Kidney (tissue), 14 donors: Measurements from ENCODE around the gene PODNL1. TPM values are rescaled to one million over a fixed set of nuclear protein-coding genes. Genes with fewer than 3 reads are reported as not detected.

ENCODE experiments used
- DNase-seq, 5 donors: peaks; one replicate each; pipeline ENCODE4 v3.0.0-alpha.2; 2013 to 2020
- FAIRE-seq: peaks from 2 replicates; lab custom pipeline; 2012; peaks lifted over from hg19 to GRCh38; lab: Jason Lieb, UNC
- H3K27ac ChIP-seq, 2 donors: one replicate each; pipeline ENCODE4 v1.7.0; 2013; ENCODE audit warnings: low read depth in 2 of 2, low read length in 2 of 2, inconsistent platforms in 1 of 2
- H3K27me3 ChIP-seq: one replicate; pipeline ENCODE4 v1.7.1; 2013; ENCODE audit warnings: low read length, inconsistent platforms; ENCODE audit not compliant: control insufficient read depth, insufficient read depth
- H3K36me3 ChIP-seq, 3 donors: one replicate each; pipeline versions ENCODE4 v1.7.0 to v1.7.1; 2013; ENCODE audit warnings: low read length in 3 of 3, control low read depth in 1 of 3, inconsistent platforms in 1 of 3; ENCODE audit not compliant: insufficient read depth in 3 of 3, control insufficient read depth in 2 of 3
- H3K4me1 ChIP-seq, 3 donors: one replicate each; pipeline versions ENCODE4 v1.7.0 to v1.7.1; 2013; ENCODE audit warnings: low read length in 3 of 3, inconsistent platforms in 1 of 3, low read depth in 1 of 3; ENCODE audit not compliant: control insufficient read depth in 2 of 3, insufficient read depth in 2 of 3
- H3K4me3 ChIP-seq, 3 donors: one replicate each; pipeline versions ENCODE4 v1.7.0 to v1.8.1; 2013; ENCODE audit warnings: low read length in 3 of 3, control low read depth in 1 of 3, inconsistent platforms in 1 of 3
- H3K9ac ChIP-seq, 3 donors: one replicate each; pipeline versions ENCODE4 v1.7.0 to v1.7.1; 2013; ENCODE audit warnings: low read length in 3 of 3, control low read depth in 1 of 3, inconsistent platforms in 1 of 3
- H3K9me3 ChIP-seq, 3 donors: one replicate each; pipeline versions ENCODE4 v1.7.0 to v1.7.1; 2013; ENCODE audit warnings: low read length in 3 of 3, control low read depth in 1 of 3, inconsistent platforms in 1 of 3; ENCODE audit not compliant: control insufficient read depth in 2 of 3, insufficient read depth in 1 of 3
- intact Hi-C: fragments of 100-400 bp; cut with DNase I; formaldehyde crosslinking; loops from one replicate; pipeline ENCODE4 v1.11.1; 2022
- polyA plus RNA-seq: library from polyadenylated mRNA; stranded (reverse); fragments of 350-450 nt; fragmentation: Illumina TruSeq; extraction: RNeasy Lipid Tissue Mini Kit (QIAGEN cat#74804); gene quantifications from one replicate; pipeline ENCODE4 v1.2.3, GENCODE V29; 2014; ENCODE audit warnings: low read depth, low replicate concordance; ENCODE audit not compliant: insufficient read depth
- total RNA-seq: library from RNA; stranded (reverse); fragmentation: NEBNext Ultra II Directional; extraction: Animal tissue kit (Norgen Biotek cat#: 25700); gene quantifications from one replicate; pipeline ENCODE4 v1.2.1, GENCODE V29; 2021
- TF ChIP-seq, protein P1 (sequence below): IDR thresholded peaks from 3 replicates; pipeline ENCODE4 v1.5.1; 2012; ENCODE audit warnings: mild to moderate bottlenecking, moderate library complexity, borderline replicate concordance; ENCODE audit not compliant: insufficient read depth; ENCODE audit errors: extremely low read depth
- donor health status: control.
- donor health status: control.
- donor health status: control.
- donor health status: control.
- donor health status: control.
- donor health status: DM: yes; HTN: yes; CAD: no.
- donor health status: Normal renal cell carcinoma (clear cell type).

PODNL1 gene
- total and polyA plus RNA-seq, 2 donors from 2014 or later = 3.0 TPM; not detected in 1

- Histone ChIP-seq H3K4me3 (peak within 1 kb of the TSS; percentile 60 to 78 (median 61)), H3K27ac (peak within 1 kb of the TSS in 1 of 2 donors; percentile 44), H3K9ac (peak within 1 kb of the TSS; percentile 15 to 80 (median 45)), H3K4me1 (peaks cover 0 to 10% (median 4%) of the 10 kb centered on the region in 3 donors), H3K36me3 (peaks cover 0 to 3% (median 0%) of the 10 kb centered on the region in 3 donors), H3K27me3 (no peaks in the 10 kb centered on the region), H3K9me3 (no peaks in the 10 kb centered on the region)
- FAIRE-seq (no peak), DNase-seq (peak; percentile 94 to 98 (median 94))
- intact Hi-C loops = no loop called here
- TF ChIP-seq, protein P1, sequence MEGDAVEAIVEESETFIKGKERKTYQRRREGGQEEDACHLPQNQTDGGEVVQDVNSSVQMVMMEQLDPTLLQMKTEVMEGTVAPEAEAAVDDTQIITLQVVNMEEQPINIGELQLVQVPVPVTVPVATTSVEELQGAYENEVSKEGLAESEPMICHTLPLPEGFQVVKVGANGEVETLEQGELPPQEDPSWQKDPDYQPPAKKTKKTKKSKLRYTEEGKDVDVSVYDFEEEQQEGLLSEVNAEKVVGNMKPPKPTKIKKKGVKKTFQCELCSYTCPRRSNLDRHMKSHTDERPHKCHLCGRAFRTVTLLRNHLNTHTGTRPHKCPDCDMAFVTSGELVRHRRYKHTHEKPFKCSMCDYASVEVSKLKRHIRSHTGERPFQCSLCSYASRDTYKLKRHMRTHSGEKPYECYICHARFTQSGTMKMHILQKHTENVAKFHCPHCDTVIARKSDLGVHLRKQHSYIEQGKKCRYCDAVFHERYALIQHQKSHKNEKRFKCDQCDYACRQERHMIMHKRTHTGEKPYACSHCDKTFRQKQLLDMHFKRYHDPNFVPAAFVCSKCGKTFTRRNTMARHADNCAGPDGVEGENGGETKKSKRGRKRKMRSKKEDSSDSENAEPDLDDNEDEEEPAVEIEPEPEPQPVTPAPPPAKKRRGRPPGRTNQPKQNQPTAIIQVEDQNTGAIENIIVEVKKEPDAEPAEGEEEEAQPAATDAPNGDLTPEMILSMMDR = peak; percentile 0
Measured at GRCh38 chr19:13905634-13906520, 32.3 kb downstream of the PODNL1 start, which contains the start of the genes BRME1 and CC2D1A. Gene BRME1 (minus strand): TSS chr19:13906117. CDS start chr19:13904892, 1,225 bp downstream. Gene CC2D1A (plus strand): TSS chr19:13906201. CDS start chr19:13906442, 241 bp downstream.

- Histone ChIP-seq H3K4me3 (no peak overlapping the region), H3K27me3 (no peaks in the 10 kb centered on the region), H3K9me3 (no peaks in the 10 kb centered on the region), H3K27ac (no peak overlapping the region), H3K9ac (no peak overlapping the region), H3K4me1 (peaks cover 0 to 10% (median 4%) of the 10 kb centered on the region in 3 donors), H3K36me3 (no peaks in the 10 kb centered on the region)
- no peak for DNase-seq
- no peak for FAIRE-seq
- intact Hi-C loops = no loop called here
- TF ChIP-seq, protein P1 = peak; percentile 11
Measured at GRCh38 chr19:13902993-13903555, 35.1 kb downstream of the PODNL1 start.

DNA sequence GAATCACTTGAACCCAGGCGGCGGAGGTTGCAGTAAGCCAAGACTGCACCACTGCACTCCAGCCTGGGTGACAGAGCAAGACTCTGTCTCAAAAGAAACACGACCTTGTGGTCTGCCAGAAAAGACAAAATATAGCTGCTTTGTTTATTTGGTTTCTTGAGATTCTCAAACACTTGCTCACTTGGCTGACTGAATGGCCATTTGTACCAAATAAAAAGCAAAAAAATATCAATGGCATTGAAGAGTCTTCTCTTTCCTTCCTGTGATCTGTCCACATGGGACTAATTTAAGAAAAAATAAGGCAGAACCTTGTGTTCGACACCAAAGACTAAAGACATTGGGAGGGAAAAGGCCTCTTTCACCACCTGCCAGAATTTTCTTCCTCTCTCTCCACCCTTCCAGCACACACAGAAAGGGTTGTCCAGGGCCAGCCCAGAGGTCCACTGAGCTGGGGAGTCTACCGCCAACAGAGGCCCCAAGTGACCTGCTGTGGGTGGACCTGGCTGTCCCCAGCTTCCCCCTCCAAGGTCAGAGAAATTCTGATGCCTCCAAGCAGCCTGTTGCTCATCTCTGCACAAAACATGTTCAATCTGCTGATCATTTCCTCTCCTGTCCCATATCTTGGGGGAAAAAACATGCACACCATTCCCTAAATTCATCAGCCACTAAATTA lies 38.2 kb downstream of the PODNL1 start:
- TF ChIP-seq, protein P1 = no peak
- H3K4me3 ChIP-seq = no peak overlapping the region
- no peak for FAIRE-seq
- no peaks in the 10 kb centered on the region for H3K27me3 ChIP-seq
- intact Hi-C loops = no loop called here
- H3K36me3 ChIP-seq = no peaks in the 10 kb centered on the region
- no peaks in the 10 kb centered on the region for H3K4me1 ChIP-seq
- H3K27ac ChIP-seq = no peak overlapping the region
- H3K9ac ChIP-seq = no peak overlapping the region
- H3K9me3 ChIP-seq = no peaks in the 10 kb centered on the region
- no peak for DNase-seq
